Fibroblast of mammary gland (primary cell): ENCODE data around the gene ARMC3.

Source experiments
- DNase-seq: peaks from one replicate; pipeline ENCODE4 v3.0.0-alpha.2; 2010; ENCODE audit warnings: low read depth
- H3K4me3 ChIP-seq: 2 replicates; pipeline ENCODE4 v1.5.1; 2011; ENCODE audit warnings: low read depth, mild to moderate bottlenecking, low read length, moderate library complexity; ENCODE audit not compliant: control insufficient read depth
- TF ChIP-seq, protein P1 (sequence below): conservative IDR thresholded peaks from 2 replicates; pipeline ENCODE4 v1.5.1; 2011; ENCODE audit warnings: low read depth, low read length, inconsistent platforms; ENCODE audit not compliant: control insufficient read depth, insufficient read depth

ARMC3 gene

GRCh38 chr10:22977751-22978150, 49.9 kb downstream of the ARMC3 start:
- H3K4me3 ChIP-seq, result no peak overlapping the region
- TF ChIP-seq, protein P1, sequence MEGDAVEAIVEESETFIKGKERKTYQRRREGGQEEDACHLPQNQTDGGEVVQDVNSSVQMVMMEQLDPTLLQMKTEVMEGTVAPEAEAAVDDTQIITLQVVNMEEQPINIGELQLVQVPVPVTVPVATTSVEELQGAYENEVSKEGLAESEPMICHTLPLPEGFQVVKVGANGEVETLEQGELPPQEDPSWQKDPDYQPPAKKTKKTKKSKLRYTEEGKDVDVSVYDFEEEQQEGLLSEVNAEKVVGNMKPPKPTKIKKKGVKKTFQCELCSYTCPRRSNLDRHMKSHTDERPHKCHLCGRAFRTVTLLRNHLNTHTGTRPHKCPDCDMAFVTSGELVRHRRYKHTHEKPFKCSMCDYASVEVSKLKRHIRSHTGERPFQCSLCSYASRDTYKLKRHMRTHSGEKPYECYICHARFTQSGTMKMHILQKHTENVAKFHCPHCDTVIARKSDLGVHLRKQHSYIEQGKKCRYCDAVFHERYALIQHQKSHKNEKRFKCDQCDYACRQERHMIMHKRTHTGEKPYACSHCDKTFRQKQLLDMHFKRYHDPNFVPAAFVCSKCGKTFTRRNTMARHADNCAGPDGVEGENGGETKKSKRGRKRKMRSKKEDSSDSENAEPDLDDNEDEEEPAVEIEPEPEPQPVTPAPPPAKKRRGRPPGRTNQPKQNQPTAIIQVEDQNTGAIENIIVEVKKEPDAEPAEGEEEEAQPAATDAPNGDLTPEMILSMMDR, result no peak
- DNase-seq, result no peak

- TF ChIP-seq, protein P1, result no peak
- DNase-seq, result peak; percentile 24
- H3K4me3 ChIP-seq, result no peak overlapping the region
These were observed 50.4 kb downstream of the ARMC3 start for GRCh38 chr10:22978287-22978686.

- TF ChIP-seq, protein P1, result no peak
- DNase-seq, result no peak
- H3K4me3 ChIP-seq, result no peak overlapping the region
These were observed 51.1 kb downstream of the ARMC3 start for GRCh38 chr10:22978918-22979317.

DNA sequence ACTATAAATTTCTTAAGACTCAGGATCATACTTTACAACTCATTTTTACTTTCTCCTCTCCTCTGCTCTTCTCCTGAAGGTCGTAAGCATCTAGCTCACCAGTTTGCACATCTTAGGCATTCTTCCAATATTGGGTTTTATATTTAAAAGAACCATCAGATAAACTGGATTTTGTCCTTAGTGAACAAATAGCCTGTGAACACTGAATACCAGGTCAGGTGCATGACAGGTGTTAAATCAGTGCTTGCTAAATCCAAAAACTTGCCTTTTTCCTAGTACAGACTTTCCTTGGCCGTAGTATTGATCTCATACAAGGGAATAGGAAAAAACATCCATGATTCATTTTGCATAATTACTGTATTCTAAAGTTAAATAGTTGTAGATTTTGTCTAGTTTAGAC, 53.0 kb downstream of the ARMC3 start:
- no peak overlapping the region for H3K4me3 ChIP-seq
- no peak for DNase-seq
- TF ChIP-seq, protein P1, result no peak

GRCh38 chr10:22984066-22984465, 56.2 kb downstream of the ARMC3 start:
- DNase-seq, result peak; percentile 31
- TF ChIP-seq, protein P1, result no peak

DNA sequence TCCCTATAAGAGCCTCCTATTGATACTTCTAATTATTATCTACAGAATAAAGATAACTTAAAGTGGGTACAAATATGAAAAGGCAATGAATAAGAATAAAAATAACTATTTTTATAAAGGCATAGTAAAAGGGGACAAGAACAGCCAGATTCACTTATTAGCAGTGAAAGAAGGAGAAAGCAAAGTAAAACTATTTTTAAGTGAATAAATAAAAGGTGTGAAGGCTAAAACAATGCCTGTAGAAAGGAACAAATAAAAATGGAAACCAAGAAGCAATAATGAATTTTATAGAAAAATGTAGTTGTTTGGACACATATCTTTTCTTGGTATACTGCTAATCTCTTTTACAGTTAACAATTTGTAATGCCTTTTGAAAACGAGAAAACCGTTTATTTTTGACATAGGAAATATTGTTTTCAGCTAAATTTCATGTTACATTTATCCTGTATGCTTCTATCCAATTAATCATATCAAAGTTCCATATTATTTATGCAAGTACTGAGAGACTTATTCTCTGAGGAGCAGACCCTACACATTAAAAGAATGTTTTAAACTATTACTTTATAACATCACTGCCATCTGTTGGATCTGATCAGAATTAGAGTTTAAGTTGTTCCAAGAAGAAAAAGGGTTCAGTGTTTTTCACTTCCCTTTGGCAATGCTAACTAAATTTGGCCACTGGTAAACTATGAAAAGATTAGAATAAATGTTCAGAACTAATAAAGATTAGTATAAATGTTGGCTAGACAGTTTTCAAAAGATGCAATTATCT, 59.1 kb downstream of the ARMC3 start:
- DNase-seq, result peak; percentile 55
- no peak overlapping the region for H3K4me3 ChIP-seq
- TF ChIP-seq, protein P1, result peak; percentile 43

More at GRCh38 chr10:22984066-22984465, 56.2 kb downstream of the ARMC3 start:
- no peak overlapping the region for H3K4me3 ChIP-seq
